B cell (primary cell): ENCODE data around the gene LAMC2. TPM values are rescaled to one million over a fixed set of nuclear protein-coding genes. Genes with fewer than 3 reads are reported as not detected.

Experiments used
- ATAC-seq: fragments of 200-7000 bp; cut with Tn5 transposase; one replicate; pipeline ENCODE4 v1.10.0; 2021; ENCODE audit warnings: low read depth, mild to moderate bottlenecking, moderate number of reproducible peaks, moderate library complexity
- CTCF ChIA-PET: fragments of 350-600 bp; sonication (Branson Sonifier 250); formaldehyde crosslinking; loops from one replicate; lab custom pipeline; 2021; ENCODE audit warnings: antibody characterized with exemption, inconsistent platforms; lab: Charles Lee
- POLR2A ChIA-PET: fragments of 350-600 bp; sonication (Branson Sonifier 250); formaldehyde crosslinking; loops from one replicate; lab custom pipeline; 2021; ENCODE audit warnings: antibody characterized with exemption; lab: Charles Lee
- DNase-seq: peaks from one replicate; pipeline ENCODE4 v3.0.0; 2013
- H2AFZ ChIP-seq: 2 replicates; pipeline ENCODE4 v1.6.1; 2012; ENCODE audit warnings: mild to moderate bottlenecking, low read depth, low read length; ENCODE audit not compliant: insufficient read depth, poor library complexity, severe bottlenecking
- H3K27ac ChIP-seq, 2 donors: 1 replicate in 1 of 2; 2 replicates in 1 of 2; pipeline ENCODE4 v1.5.1; 2012 to 2013; ENCODE audit warnings: low read length in 2 of 2, mild to moderate bottlenecking in 2 of 2, moderate library complexity in 1 of 2
- H3K27me3 ChIP-seq, 4 experiments: fragments of 200-600 bp in 1 of 4; sonication (generic) in 1 of 4; replicated peaks in 1 of 4; 1 replicate in 2 of 4; 2 replicates in 2 of 4; pipeline versions ENCODE4 v1.6.1 to v1.7.0; 2013 to 2016; ENCODE audit warnings: low read length in 3 of 4, mild to moderate bottlenecking in 2 of 4, mixed read lengths in 1 of 4, moderate library complexity in 1 of 4; ENCODE audit not compliant: insufficient read depth in 4 of 4, control insufficient read depth in 3 of 4; ENCODE audit errors: control extremely low read depth in 1 of 4
- H3K36me3 ChIP-seq, 2 experiments: replicated peaks in 1 of 2; 1 replicate in 1 of 2; 2 replicates in 1 of 2; pipeline versions ENCODE4 v1.6.1 to v1.7.1; 2013; ENCODE audit warnings: low read length in 1 of 2; ENCODE audit not compliant: insufficient read depth in 2 of 2, control insufficient read depth in 1 of 2; ENCODE audit errors: control extremely low read depth in 1 of 2, extremely low read depth in 1 of 2
- H3K4me1 ChIP-seq, 2 donors: fragments of 200-600 bp in 1 of 2; sonication (generic) in 1 of 2; 1 replicate in 1 of 2; 2 replicates in 1 of 2; pipeline versions ENCODE4 v1.5.1 to v1.6.1; 2013 to 2017; ENCODE audit warnings: low read length in 2 of 2; ENCODE audit not compliant: control insufficient read depth in 2 of 2, insufficient read depth in 2 of 2
- H3K4me2 ChIP-seq: replicated peaks from 2 replicates; pipeline ENCODE3; 2012; ENCODE audit warnings: mild to moderate bottlenecking, low read depth, low read length; ENCODE audit not compliant: poor library complexity, severe bottlenecking
- H3K4me3 ChIP-seq, 5 experiments: fragments of 200-600 bp in 1 of 5; sonication (generic) in 1 of 5; 1 replicate in 3 of 5; 2 replicates in 2 of 5; pipeline versions ENCODE4 v1.5.1 to v1.7.0; 2011 to 2016; ENCODE audit warnings: low read length in 4 of 5, mild to moderate bottlenecking in 4 of 5, low read depth in 2 of 5, control low read depth in 1 of 5, moderate library complexity in 1 of 5; ENCODE audit not compliant: insufficient read depth in 1 of 5; ENCODE audit errors: control extremely low read depth in 1 of 5, extremely low read depth in 1 of 5
- H3K79me2 ChIP-seq: fragments of 200-600 bp; sonication (generic); one replicate; pipeline ENCODE4 v1.6.0; 2016; ENCODE audit warnings: low read length; ENCODE audit not compliant: control insufficient read depth, insufficient read depth
- H3K9ac ChIP-seq: fragments of 200-600 bp; sonication (generic); 2 replicates; pipeline ENCODE4 v1.6.1; 2017; ENCODE audit warnings: mild to moderate bottlenecking, low read length, moderate library complexity
- H3K9me3 ChIP-seq, 3 donors: one replicate each; pipeline versions ENCODE4 v1.6.1 to v1.7.1; 2013; ENCODE audit warnings: low read length in 2 of 3; ENCODE audit not compliant: control insufficient read depth in 2 of 3, insufficient read depth in 1 of 3; ENCODE audit errors: control extremely low read depth in 1 of 3
- H4K20me1 ChIP-seq: 2 replicates; pipeline ENCODE4 v1.6.0; 2012; ENCODE audit warnings: mild to moderate bottlenecking, low read length; ENCODE audit not compliant: insufficient read depth, control insufficient read depth, poor library complexity, severe bottlenecking
- H3K27ac Mint-ChIP-seq: one replicate; pipeline ENCODE4 v1.8.0; 2021; ENCODE audit warnings: mixed read lengths
- H3K27me3 Mint-ChIP-seq: one replicate; pipeline ENCODE4 v1.8.0; 2021; ENCODE audit warnings: mixed read lengths
- H3K4me1 Mint-ChIP-seq: one replicate; pipeline ENCODE4 v1.8.0; 2021; ENCODE audit warnings: mixed read lengths
- H3K4me3 Mint-ChIP-seq: one replicate; pipeline ENCODE4 v1.8.0; 2021; ENCODE audit warnings: mixed read lengths
- H3K9me3 Mint-ChIP-seq: one replicate; pipeline ENCODE4 v1.8.0; 2022; ENCODE audit warnings: mixed read lengths; ENCODE audit not compliant: insufficient read depth
- CTCF ChIP-seq: fragments of 200-600 bp; IDR thresholded peaks from one replicate; pipeline ENCODE4 v1.8.0; 2022; ENCODE audit warnings: antibody characterized with exemption, mild to moderate bottlenecking
- EZH2 ChIP-seq: IDR thresholded peaks from 2 replicates; pipeline ENCODE4 v1.6.1; 2012; ENCODE audit warnings: borderline replicate concordance, low read depth, mild to moderate bottlenecking, moderate library complexity, low read length; ENCODE audit not compliant: insufficient read depth, poor library complexity, severe bottlenecking
- WGBS: methylation state at CpG from one replicate; pipeline ENCODE4 v1.1.5; 2013; ENCODE audit warnings: missing lambda C conversion rate; ENCODE audit not compliant: insufficient coverage; 5-methylcytosine and 5-hydroxymethylcytosine counted together
- intact Hi-C: fragments of 100-400 bp; cut with micrococcal nuclease; formaldehyde crosslinking; loops from one replicate; pipeline ENCODE4 v1.10.0; 2022
- polyA plus RNA-seq: library from polyadenylated mRNA; depleted of rRNA; stranded (reverse); fragments of >200 nt; gene quantifications from 2 replicates; pipeline ENCODE4 v1.2.3, GENCODE V29; 2012
- total RNA-seq, 2 donors: library from RNA; stranded (reverse); fragments of 120-200 nt in 1 of 2; gene quantifications; 1 replicate in 1 of 2; 2 replicates in 1 of 2; pipeline versions ENCODE4 v1.2.3 to v1.2.4, GENCODE V29; 2013 to 2022

The LAMC2 gene
- total and polyA plus RNA-seq, 2 donors (not counting 1 experiment from before 2014, with no cell fraction given), result not detected

DNA sequence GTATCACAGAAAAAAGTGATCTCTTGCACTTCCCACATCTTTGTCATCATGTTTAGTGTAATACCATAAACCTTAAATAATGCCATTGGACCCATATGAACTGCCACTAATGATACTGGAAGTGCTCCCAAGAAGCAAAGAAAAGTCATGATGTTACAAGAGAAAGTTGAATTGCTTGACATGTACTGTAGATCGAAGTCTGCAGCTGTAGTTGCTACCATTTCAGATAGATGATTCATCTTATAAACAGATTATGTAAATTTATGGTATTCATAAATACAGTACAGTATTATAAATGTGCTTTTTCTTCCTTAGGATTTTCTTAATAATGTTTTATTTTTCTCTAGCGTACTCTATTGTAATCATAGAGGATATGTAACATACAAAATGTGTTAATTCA, 30.1 kb upstream of the LAMC2 start:
- DNase-seq (no peak), ATAC-seq (no peak)
- Histone ChIP-seq H3K9ac (no peak overlapping the region), H3K36me3 (no peaks in the 10 kb centered on the region), H3K4me3 (no peak overlapping the region), H3K4me1 (no peaks in the 10 kb centered on the region), H3K4me2 (no peak overlapping the region), H4K20me1 (no peaks in the 10 kb centered on the region), H3K79me2 (no peaks in the 10 kb centered on the region), H3K9me3 (peaks cover 0 to 5% (median 0%) of the 10 kb centered on the region in 3 donors), H2AFZ (no peak overlapping the region), H3K27me3 (peaks cover 0 to 5% (median 2%) of the 10 kb centered on the region in 4 experiments), H3K27ac (no peak overlapping the region)
- POLR2A ChIA-PET, result no interaction called here
- no peaks in the 10 kb centered on the region for H3K9me3 Mint-ChIP-seq
- CTCF ChIA-PET, result no interaction called here
- H3K27ac Mint-ChIP-seq, result no peak overlapping the region
- TF ChIP-seq EZH2, result no peak
- no peak for TF ChIP-seq CTCF
- WGBS, result no CpG with 5 or more reads among the region's 2 CpGs
- no peak overlapping the region for H3K4me3 Mint-ChIP-seq
- peaks cover 32% of the 10 kb centered on the region for H3K27me3 Mint-ChIP-seq
- H3K4me1 Mint-ChIP-seq, result no peaks in the 10 kb centered on the region
- intact Hi-C loops, result no loop called here

DNA sequence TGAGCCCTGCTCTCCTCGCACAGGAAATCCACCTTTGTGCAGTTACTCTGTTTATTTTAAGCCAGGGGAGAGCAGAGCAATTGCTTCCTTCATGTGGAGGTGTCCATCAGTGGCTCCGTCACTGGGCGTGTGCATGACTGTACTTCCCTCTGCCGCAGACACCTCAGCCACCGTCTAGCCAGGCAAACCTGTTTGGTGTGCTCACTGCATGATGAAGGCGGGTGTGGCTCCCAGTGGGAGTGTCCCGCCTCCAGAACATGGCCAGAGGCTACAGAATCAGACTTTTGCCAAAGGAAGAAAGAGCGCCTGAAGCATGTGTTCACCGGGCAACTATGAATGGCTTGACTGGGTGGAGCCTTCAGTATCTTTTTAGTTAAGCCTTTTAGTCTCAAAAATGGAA, 26.1 kb upstream of the LAMC2 start:
- H3K79me2 ChIP-seq, result no peaks in the 10 kb centered on the region
- intact Hi-C loops, result no loop called here
- no peaks in the 10 kb centered on the region for H3K4me1 ChIP-seq
- no peaks in the 10 kb centered on the region for H3K4me1 Mint-ChIP-seq
- no peak overlapping the region for H3K4me3 Mint-ChIP-seq
- no peak overlapping the region for H3K4me2 ChIP-seq
- 94% methylated on average over 9 of the region's 9 CpGs for WGBS
- ATAC-seq (no peak), DNase-seq (no peak)
- POLR2A ChIA-PET, result no interaction called here
- no peak overlapping the region for H3K4me3 ChIP-seq
- no peak overlapping the region for H3K27ac Mint-ChIP-seq
- CTCF ChIA-PET, result no interaction called here
- H3K9me3 Mint-ChIP-seq, result no peaks in the 10 kb centered on the region
- H3K9me3 ChIP-seq, result peaks cover 0 to 5% (median 0%) of the 10 kb centered on the region in 3 donors
- peaks cover 0 to 7% (median 3%) of the 10 kb centered on the region in 4 experiments for H3K27me3 ChIP-seq
- H3K27me3 Mint-ChIP-seq, result peaks cover 15% of the 10 kb centered on the region
- no peak overlapping the region for H3K27ac ChIP-seq
- H3K36me3 ChIP-seq, result no peaks in the 10 kb centered on the region
- no peaks in the 10 kb centered on the region for H4K20me1 ChIP-seq
- TF ChIP-seq CTCF, result no peak
- no peak overlapping the region for H3K9ac ChIP-seq
- H2AFZ ChIP-seq, result no peak overlapping the region
